ENCODE measurements around the gene GAGE10. TPM values are rescaled to one million over a fixed set of nuclear protein-coding genes. Genes with fewer than 3 reads are reported as not detected.

The GAGE10 gene
- total and polyA plus RNA-seq, 2 of the 8 experiments (the other 6 are each of a cell fraction or from before 2014, with no cell fraction given), result not detected

DNA sequence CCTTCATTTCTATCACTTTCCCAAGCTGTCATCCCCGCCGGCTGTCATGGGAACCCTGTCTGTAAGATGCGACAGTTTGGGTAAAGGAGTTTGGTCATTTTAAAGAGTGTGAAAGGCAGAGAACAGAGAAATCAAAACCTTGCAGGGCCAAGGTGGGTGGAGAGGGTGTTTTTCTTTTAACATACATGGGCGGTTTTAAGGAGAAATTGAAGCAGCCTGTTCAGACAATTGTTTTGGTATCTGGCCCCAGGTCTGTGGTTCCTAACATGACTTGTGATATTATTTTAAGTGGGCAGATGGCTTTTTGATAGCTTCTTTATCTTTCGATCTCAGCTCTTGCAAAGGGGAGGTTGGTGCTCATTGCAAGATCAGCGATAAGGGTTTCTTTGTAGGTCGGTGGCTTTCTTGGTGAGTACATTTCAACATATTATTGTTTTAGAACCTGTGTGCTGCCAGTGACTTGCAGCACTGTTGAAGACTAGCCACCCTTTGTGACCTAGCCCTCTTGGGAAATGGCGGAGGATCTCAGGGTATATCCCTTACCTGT lies 30.2 kb upstream of the GAGE10 start (continued):
- TF ChIP-seq, protein P1, sequence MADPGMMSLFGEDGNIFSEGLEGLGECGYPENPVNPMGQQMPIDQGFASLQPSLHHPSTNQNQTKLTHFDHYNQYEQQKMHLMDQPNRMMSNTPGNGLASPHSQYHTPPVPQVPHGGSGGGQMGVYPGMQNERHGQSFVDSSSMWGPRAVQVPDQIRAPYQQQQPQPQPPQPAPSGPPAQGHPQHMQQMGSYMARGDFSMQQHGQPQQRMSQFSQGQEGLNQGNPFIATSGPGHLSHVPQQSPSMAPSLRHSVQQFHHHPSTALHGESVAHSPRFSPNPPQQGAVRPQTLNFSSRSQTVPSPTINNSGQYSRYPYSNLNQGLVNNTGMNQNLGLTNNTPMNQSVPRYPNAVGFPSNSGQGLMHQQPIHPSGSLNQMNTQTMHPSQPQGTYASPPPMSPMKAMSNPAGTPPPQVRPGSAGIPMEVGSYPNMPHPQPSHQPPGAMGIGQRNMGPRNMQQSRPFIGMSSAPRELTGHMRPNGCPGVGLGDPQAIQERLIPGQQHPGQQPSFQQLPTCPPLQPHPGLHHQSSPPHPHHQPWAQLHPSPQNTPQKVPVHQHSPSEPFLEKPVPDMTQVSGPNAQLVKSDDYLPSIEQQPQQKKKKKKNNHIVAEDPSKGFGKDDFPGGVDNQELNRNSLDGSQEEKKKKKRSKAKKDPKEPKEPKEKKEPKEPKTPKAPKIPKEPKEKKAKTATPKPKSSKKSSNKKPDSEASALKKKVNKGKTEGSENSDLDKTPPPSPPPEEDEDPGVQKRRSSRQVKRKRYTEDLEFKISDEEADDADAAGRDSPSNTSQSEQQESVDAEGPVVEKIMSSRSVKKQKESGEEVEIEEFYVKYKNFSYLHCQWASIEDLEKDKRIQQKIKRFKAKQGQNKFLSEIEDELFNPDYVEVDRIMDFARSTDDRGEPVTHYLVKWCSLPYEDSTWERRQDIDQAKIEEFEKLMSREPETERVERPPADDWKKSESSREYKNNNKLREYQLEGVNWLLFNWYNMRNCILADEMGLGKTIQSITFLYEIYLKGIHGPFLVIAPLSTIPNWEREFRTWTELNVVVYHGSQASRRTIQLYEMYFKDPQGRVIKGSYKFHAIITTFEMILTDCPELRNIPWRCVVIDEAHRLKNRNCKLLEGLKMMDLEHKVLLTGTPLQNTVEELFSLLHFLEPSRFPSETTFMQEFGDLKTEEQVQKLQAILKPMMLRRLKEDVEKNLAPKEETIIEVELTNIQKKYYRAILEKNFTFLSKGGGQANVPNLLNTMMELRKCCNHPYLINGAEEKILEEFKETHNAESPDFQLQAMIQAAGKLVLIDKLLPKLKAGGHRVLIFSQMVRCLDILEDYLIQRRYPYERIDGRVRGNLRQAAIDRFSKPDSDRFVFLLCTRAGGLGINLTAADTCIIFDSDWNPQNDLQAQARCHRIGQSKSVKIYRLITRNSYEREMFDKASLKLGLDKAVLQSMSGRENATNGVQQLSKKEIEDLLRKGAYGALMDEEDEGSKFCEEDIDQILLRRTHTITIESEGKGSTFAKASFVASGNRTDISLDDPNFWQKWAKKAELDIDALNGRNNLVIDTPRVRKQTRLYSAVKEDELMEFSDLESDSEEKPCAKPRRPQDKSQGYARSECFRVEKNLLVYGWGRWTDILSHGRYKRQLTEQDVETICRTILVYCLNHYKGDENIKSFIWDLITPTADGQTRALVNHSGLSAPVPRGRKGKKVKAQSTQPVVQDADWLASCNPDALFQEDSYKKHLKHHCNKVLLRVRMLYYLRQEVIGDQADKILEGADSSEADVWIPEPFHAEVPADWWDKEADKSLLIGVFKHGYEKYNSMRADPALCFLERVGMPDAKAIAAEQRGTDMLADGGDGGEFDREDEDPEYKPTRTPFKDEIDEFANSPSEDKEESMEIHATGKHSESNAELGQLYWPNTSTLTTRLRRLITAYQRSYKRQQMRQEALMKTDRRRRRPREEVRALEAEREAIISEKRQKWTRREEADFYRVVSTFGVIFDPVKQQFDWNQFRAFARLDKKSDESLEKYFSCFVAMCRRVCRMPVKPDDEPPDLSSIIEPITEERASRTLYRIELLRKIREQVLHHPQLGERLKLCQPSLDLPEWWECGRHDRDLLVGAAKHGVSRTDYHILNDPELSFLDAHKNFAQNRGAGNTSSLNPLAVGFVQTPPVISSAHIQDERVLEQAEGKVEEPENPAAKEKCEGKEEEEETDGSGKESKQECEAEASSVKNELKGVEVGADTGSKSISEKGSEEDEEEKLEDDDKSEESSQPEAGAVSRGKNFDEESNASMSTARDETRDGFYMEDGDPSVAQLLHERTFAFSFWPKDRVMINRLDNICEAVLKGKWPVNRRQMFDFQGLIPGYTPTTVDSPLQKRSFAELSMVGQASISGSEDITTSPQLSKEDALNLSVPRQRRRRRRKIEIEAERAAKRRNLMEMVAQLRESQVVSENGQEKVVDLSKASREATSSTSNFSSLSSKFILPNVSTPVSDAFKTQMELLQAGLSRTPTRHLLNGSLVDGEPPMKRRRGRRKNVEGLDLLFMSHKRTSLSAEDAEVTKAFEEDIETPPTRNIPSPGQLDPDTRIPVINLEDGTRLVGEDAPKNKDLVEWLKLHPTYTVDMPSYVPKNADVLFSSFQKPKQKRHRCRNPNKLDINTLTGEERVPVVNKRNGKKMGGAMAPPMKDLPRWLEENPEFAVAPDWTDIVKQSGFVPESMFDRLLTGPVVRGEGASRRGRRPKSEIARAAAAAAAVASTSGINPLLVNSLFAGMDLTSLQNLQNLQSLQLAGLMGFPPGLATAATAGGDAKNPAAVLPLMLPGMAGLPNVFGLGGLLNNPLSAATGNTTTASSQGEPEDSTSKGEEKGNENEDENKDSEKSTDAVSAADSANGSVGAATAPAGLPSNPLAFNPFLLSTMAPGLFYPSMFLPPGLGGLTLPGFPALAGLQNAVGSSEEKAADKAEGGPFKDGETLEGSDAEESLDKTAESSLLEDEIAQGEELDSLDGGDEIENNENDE (IDR thresholded peaks at IDR 0.05; ENCODE audit: insufficient replicate concordance, low read length), result no peak
- no peak for TF ChIP-seq KDM1A (IDR thresholded peaks at IDR 0.05; ENCODE audit: borderline replicate concordance, low read length)
- TF ChIP-seq SP4 (IDR thresholded peaks at IDR 0.05; ENCODE audit: low read length), result no peak
- TF ChIP-seq BCL11A (IDR thresholded peaks at IDR 0.05; ENCODE audit: low read depth in 2 of 2, low read length in 2 of 2), result no peak
- no peak for TF ChIP-seq HDAC6 (IDR thresholded peaks at IDR 0.05; ENCODE audit: low read depth, low read length)
- no peak for TF ChIP-seq RNF2 (IDR thresholded peaks at IDR 0.05; ENCODE audit: borderline replicate concordance, low read depth, low read length, missing control alignments, poor library complexity, severe bottlenecking)

Data from H1 (cell line).